NCI-H1105 treated with DMSO at 0.1 percent for 48 hours (cell line): ENCODE data around the gene ZMAT5.

ENCODE experiments used
- DNase-seq: peaks from one replicate; lab custom pipeline; 2025; lab: John Stamatoyannopoulos, UW

Gene ZMAT5

DNA sequence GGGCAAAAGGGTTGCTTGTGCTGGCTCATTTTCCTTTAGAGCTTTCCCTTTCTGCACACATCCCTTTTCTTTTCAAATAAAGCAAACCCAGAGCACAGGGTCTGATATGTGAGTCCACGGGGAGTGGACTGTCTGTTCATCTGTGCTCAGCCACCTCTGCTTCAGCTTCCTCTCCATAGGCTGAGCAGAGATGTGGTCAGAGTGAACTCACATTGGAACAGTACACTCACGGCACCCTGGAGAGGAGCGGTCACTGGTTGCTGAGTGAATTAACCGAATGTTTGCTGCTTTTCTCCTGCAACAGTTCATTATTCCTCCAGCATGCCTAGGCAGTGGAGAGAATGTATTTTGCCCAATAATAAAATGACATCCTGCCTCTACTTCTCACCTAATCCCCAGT lies 83.3 kb downstream of the ZMAT5 start:
- no peak for DNase-seq
